Endothelial cell of umbilical vein (primary cell): ENCODE measurements around the gene CCDC81. TPM values are rescaled to one million over a fixed set of nuclear protein-coding genes. Genes with fewer than 3 reads are reported as not detected.

ENCODE experiments used
- BruUV-seq: library from RNA; stranded (reverse); fragments of 400-500 nt; replicated peaks from 2 replicates; lab custom pipeline; 2021; lab: Mats Ljungman, UMichigan
- CTCF ChIA-PET: fragments of 300-600, 350-600 bp; sonication (Branson Sonifier 250); formaldehyde crosslinking; loops from one replicate; lab custom pipeline; 2021; ENCODE audit warnings: antibody characterized with exemption, inconsistent platforms; lab: Charles Lee
- POLR2A ChIA-PET: fragments of 300-600, 350-600 bp; sonication (Branson Sonifier 250); formaldehyde crosslinking; loops from one replicate; lab custom pipeline; 2021; ENCODE audit warnings: antibody characterized with exemption, inconsistent platforms; lab: Charles Lee
- DNase-seq: peaks from one replicate; pipeline ENCODE4 v3.0.0-alpha.2; 2011; ENCODE audit warnings: low read depth, low spot score
- FAIRE-seq: peaks from 2 replicates; lab custom pipeline; 2011; peaks lifted over from hg19 to GRCh38; lab: Jason Lieb, UNC
- H2AFZ ChIP-seq: 2 replicates; pipeline ENCODE4 v1.6.0; 2012; ENCODE audit warnings: low read depth, low read length, control low read depth, inconsistent platforms
- H3K27ac ChIP-seq: 2 replicates; pipeline ENCODE4 v1.5.1; 2011; ENCODE audit warnings: low read depth, mild to moderate bottlenecking, control low read depth, low read length, moderate library complexity; ENCODE audit not compliant: insufficient read depth
- H3K27me3 ChIP-seq, 2 experiments: 2 replicates each; pipeline versions ENCODE4 v1.6.0 to v1.6.1; 2011; ENCODE audit warnings: low read length in 2 of 2, mixed read lengths in 1 of 2; ENCODE audit not compliant: control insufficient read depth in 2 of 2, insufficient read depth in 2 of 2
- H3K36me3 ChIP-seq, 2 experiments: 2 replicates in 1 of 2; 3 replicates in 1 of 2; pipeline ENCODE4 v1.5.1; 2011; ENCODE audit warnings: low read length in 2 of 2, mild to moderate bottlenecking in 1 of 2, moderate library complexity in 1 of 2; ENCODE audit not compliant: control insufficient read depth in 2 of 2, insufficient read depth in 2 of 2; ENCODE audit errors: extremely low read depth in 1 of 2
- H3K4me1 ChIP-seq: 3 replicates; pipeline ENCODE4 v1.5.1; 2011; ENCODE audit warnings: mild to moderate bottlenecking, low read length; ENCODE audit not compliant: control insufficient read depth, insufficient read depth; ENCODE audit errors: extremely low read depth
- H3K4me2 ChIP-seq: 2 replicates; pipeline ENCODE4 v1.6.1; 2011; ENCODE audit warnings: low read length, control low read depth, mixed read lengths; ENCODE audit not compliant: insufficient read depth
- H3K4me3 ChIP-seq, 3 experiments: fragments of 200-600 bp in 1 of 3; sonication (generic), shearing (Covaris generic) in 1 of 3; replicated peaks in 1 of 3; 2 replicates each; pipeline ENCODE4 v1.5.1; 2011 to 2016; ENCODE audit warnings: control low read depth in 3 of 3, low read length in 3 of 3, mild to moderate bottlenecking in 2 of 3, inconsistent platforms in 1 of 3, low read depth in 1 of 3, moderate library complexity in 1 of 3; ENCODE audit not compliant: insufficient read depth in 1 of 3
- H3K79me2 ChIP-seq: 2 replicates; pipeline ENCODE4 v1.6.0; 2012; ENCODE audit warnings: low read length, inconsistent platforms; ENCODE audit not compliant: control insufficient read depth, insufficient read depth
- H3K9ac ChIP-seq: replicated peaks from 2 replicates; pipeline ENCODE3; 2011; ENCODE audit warnings: low read length, control low read depth; ENCODE audit not compliant: insufficient read depth; ENCODE audit errors: extremely low read depth
- H3K9me1 ChIP-seq: replicated peaks from 3 replicates; pipeline ENCODE4 v1.6.0; 2011; ENCODE audit warnings: mild to moderate bottlenecking, low read length; ENCODE audit not compliant: control insufficient read depth, insufficient read depth; ENCODE audit errors: extremely low read depth
- H3K9me3 ChIP-seq: replicated peaks from 2 replicates; pipeline ENCODE4 v1.5.1; 2012; ENCODE audit warnings: low read length, inconsistent platforms; ENCODE audit not compliant: control insufficient read depth, insufficient read depth
- H4K20me1 ChIP-seq: replicated peaks from 2 replicates; pipeline ENCODE3; 2011; ENCODE audit warnings: mild to moderate bottlenecking, low read length; ENCODE audit not compliant: control insufficient read depth, insufficient read depth; ENCODE audit errors: extremely low read depth
- EZH2 ChIP-seq: IDR thresholded peaks from 2 replicates; pipeline ENCODE4 v1.6.1; 2012; ENCODE audit warnings: borderline replicate concordance, low read depth, mild to moderate bottlenecking, moderate library complexity, low read length, inconsistent platforms; ENCODE audit not compliant: severe bottlenecking
- FOS ChIP-seq: IDR thresholded peaks from 2 replicates; pipeline ENCODE4 v1.6.1; 2011; ENCODE audit warnings: mild to moderate bottlenecking, low read length, moderate library complexity, borderline replicate concordance; ENCODE audit not compliant: insufficient read depth
- GATA2 ChIP-seq: IDR thresholded peaks from 2 replicates; pipeline ENCODE4 v1.7.0; 2011; ENCODE audit warnings: low read depth, mild to moderate bottlenecking, moderate library complexity, mixed read lengths, low read length; ENCODE audit not compliant: insufficient read length, insufficient read depth
- JUN ChIP-seq: IDR thresholded peaks from 2 replicates; pipeline ENCODE4 v1.6.1; 2011; ENCODE audit warnings: borderline replicate concordance, low read depth; ENCODE audit not compliant: insufficient read length, insufficient read depth
- MYC ChIP-seq: IDR thresholded peaks from one replicate; pipeline ENCODE4 v1.6.1; 2011; ENCODE audit warnings: mild to moderate bottlenecking, low read depth, low read length
- POLR2A ChIP-seq: IDR thresholded peaks from 2 replicates; pipeline ENCODE4 v1.6.1; 2012; ENCODE audit warnings: low read depth, mild to moderate bottlenecking, control low read depth, low read length
- POLR2AphosphoS5 ChIP-seq: IDR thresholded peaks from 2 replicates; pipeline ENCODE4 v1.6.1; 2012; ENCODE audit warnings: low read depth, mild to moderate bottlenecking, control low read depth, low read length, moderate library complexity; ENCODE audit not compliant: insufficient read depth
- dilution Hi-C: fragments of 300-500 bp; cut with MboI; formaldehyde crosslinking; loops from one replicate; pipeline ENCODE4 v1.15.0; 2019; ENCODE audit warnings: low sequenced_read_pairs; ENCODE audit not compliant: extremely low pct_ligation_motif_present
- intact Hi-C: fragments of 100-400 bp; cut with micrococcal nuclease; formaldehyde crosslinking; loops from one replicate; pipeline ENCODE4 v1.10.0; 2022
- polyA plus RNA-seq, 4 experiments: library from polyadenylated mRNA; depleted of rRNA in 3 of 4; stranded (reverse) in 3 of 4; unstranded in 1 of 4; fragments of >200 nt; gene quantifications; 2 replicates each; pipeline versions ENCODE4 v1.2.1 to v1.2.3, GENCODE V29; 2011 to 2012; ENCODE audit warnings: missing spikeins in 1 of 4
- total RNA-seq: library from RNA; stranded (reverse); gene quantifications from 2 replicates; pipeline ENCODE4 v1.2.3, GENCODE V29; 2021
- TF ChIP-seq, protein P1 (sequence below), 2 donors: IDR thresholded peaks; 1 replicate in 1 of 2; 2 replicates in 1 of 2; pipeline ENCODE4 v1.5.1; 2011; ENCODE audit warnings: low read length in 2 of 2, mild to moderate bottlenecking in 2 of 2, moderate library complexity in 2 of 2, control low read depth in 1 of 2, inconsistent platforms in 1 of 2, low read depth in 1 of 2; ENCODE audit not compliant: insufficient read depth in 1 of 2; ENCODE audit errors: extremely low read depth in 1 of 2
- TF ChIP-seq, protein P2 (sequence below): IDR thresholded peaks from 2 replicates; pipeline ENCODE4 v1.6.1; 2011; ENCODE audit not compliant: insufficient read depth, insufficient read length

The CCDC81 gene
- total and polyA plus RNA-seq, 2 donors (not counting 3 experiments of a cell fraction or from before 2014, with no cell fraction given) = 0.57 to 1.1 TPM

- H3K36me3 ChIP-seq = no peaks in the 10 kb centered on the region
- no peaks in the 10 kb centered on the region for H3K79me2 ChIP-seq
- ChIA-PET POLR2A (no interaction called here), CTCF (no interaction called here)
- no peaks in the 10 kb centered on the region for H3K27me3 ChIP-seq
- H3K4me2 ChIP-seq = no peak overlapping the region
- H4K20me1 ChIP-seq = no peaks in the 10 kb centered on the region
- no peak overlapping the region for H3K4me3 ChIP-seq
- no peak overlapping the region for H2AFZ ChIP-seq
- intact Hi-C loops (no loop called here), dilution Hi-C loops (no loop called here)
- H3K27ac ChIP-seq = no peak overlapping the region
- no peaks in the 10 kb centered on the region for H3K9me3 ChIP-seq
- H3K9ac ChIP-seq = no peak overlapping the region
- H3K4me1 ChIP-seq = no peaks in the 10 kb centered on the region
- no TSS peak for BruUV-seq
- FAIRE-seq (no peak), DNase-seq (no peak)
- H3K9me1 ChIP-seq = no peaks in the 10 kb centered on the region
- TF ChIP-seq POLR2A = no peak
- TF ChIP-seq, protein P1, sequence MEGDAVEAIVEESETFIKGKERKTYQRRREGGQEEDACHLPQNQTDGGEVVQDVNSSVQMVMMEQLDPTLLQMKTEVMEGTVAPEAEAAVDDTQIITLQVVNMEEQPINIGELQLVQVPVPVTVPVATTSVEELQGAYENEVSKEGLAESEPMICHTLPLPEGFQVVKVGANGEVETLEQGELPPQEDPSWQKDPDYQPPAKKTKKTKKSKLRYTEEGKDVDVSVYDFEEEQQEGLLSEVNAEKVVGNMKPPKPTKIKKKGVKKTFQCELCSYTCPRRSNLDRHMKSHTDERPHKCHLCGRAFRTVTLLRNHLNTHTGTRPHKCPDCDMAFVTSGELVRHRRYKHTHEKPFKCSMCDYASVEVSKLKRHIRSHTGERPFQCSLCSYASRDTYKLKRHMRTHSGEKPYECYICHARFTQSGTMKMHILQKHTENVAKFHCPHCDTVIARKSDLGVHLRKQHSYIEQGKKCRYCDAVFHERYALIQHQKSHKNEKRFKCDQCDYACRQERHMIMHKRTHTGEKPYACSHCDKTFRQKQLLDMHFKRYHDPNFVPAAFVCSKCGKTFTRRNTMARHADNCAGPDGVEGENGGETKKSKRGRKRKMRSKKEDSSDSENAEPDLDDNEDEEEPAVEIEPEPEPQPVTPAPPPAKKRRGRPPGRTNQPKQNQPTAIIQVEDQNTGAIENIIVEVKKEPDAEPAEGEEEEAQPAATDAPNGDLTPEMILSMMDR (IDR thresholded peaks at IDR 0.05; ENCODE audit: extremely low read depth in 1 of 2, insufficient read depth in 1 of 2, low read depth in 1 of 2, low read length in 2 of 2) = no peak
- no peak for TF ChIP-seq FOS
- no peak for TF ChIP-seq EZH2
- TF ChIP-seq GATA2 = no peak
- no peak for TF ChIP-seq POLR2AphosphoS5
- no peak for TF ChIP-seq MYC
- TF ChIP-seq JUN = no peak
- TF ChIP-seq, protein P2, sequence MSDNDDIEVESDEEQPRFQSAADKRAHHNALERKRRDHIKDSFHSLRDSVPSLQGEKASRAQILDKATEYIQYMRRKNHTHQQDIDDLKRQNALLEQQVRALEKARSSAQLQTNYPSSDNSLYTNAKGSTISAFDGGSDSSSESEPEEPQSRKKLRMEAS = no peak
Measured at GRCh38 chr11:86365546-86365945, 9.1 kb upstream of the CCDC81 start.
